Fibroblast of lung (primary cell): ENCODE data around the gene LRMDA. TPM values are rescaled to one million over a fixed set of nuclear protein-coding genes. Genes with fewer than 3 reads are reported as not detected.

Experiments
- DNase-seq, 2 donors: peaks; one replicate each; pipeline versions ENCODE4 v3.0.0 to v3.0.0-alpha.2; 2010; ENCODE audit warnings: low read depth in 2 of 2
- H2AFZ ChIP-seq: 2 replicates; pipeline ENCODE4 v1.5.1; 2012; ENCODE audit warnings: low read length, control low read depth, inconsistent platforms
- H3K27ac ChIP-seq: 2 replicates; pipeline ENCODE4 v1.5.1; 2011; ENCODE audit warnings: low read length, control low read depth; ENCODE audit not compliant: insufficient read depth
- H3K27me3 ChIP-seq: 2 replicates; pipeline ENCODE4 v1.5.1; 2011; ENCODE audit warnings: mild to moderate bottlenecking, low read length; ENCODE audit not compliant: control insufficient read depth, insufficient read depth
- H3K36me3 ChIP-seq: 2 replicates; pipeline ENCODE4 v1.5.1; 2011; ENCODE audit warnings: low read length; ENCODE audit not compliant: control insufficient read depth, insufficient read depth
- H3K4me1 ChIP-seq: 2 replicates; pipeline ENCODE4 v1.5.1; 2011; ENCODE audit warnings: low read length; ENCODE audit not compliant: control insufficient read depth, insufficient read depth; ENCODE audit errors: extremely low read depth
- H3K4me2 ChIP-seq: 2 replicates; pipeline ENCODE4 v1.5.1; 2011; ENCODE audit warnings: low read length, control low read depth; ENCODE audit not compliant: insufficient read depth; ENCODE audit errors: extremely low read depth
- H3K4me3 ChIP-seq, 4 experiments: fragments of 200-600 bp in 1 of 4; sonication (generic) in 1 of 4; replicated peaks in 1 of 4; 2 replicates each; pipeline ENCODE4 v1.5.1; 2011 to 2016; ENCODE audit warnings: low read length in 4 of 4, low read depth in 3 of 4, mild to moderate bottlenecking in 3 of 4, control low read depth in 2 of 4, inconsistent platforms in 1 of 4, mixed read lengths in 1 of 4; ENCODE audit not compliant: insufficient read depth in 1 of 4; ENCODE audit errors: control extremely low read depth in 1 of 4
- H3K79me2 ChIP-seq: 2 replicates; pipeline ENCODE4 v1.5.1; 2012; ENCODE audit warnings: mild to moderate bottlenecking, low read length, inconsistent platforms; ENCODE audit not compliant: control insufficient read depth, insufficient read depth
- H3K9ac ChIP-seq: 2 replicates; pipeline ENCODE4 v1.5.1; 2011; ENCODE audit warnings: mild to moderate bottlenecking, low read length, control low read depth; ENCODE audit not compliant: insufficient read depth
- H3K9me3 ChIP-seq: 2 replicates; pipeline ENCODE4 v1.5.1; 2012; ENCODE audit warnings: low read depth, low read length; ENCODE audit not compliant: control insufficient read depth, insufficient read depth
- H4K20me1 ChIP-seq: 2 replicates; pipeline ENCODE4 v1.5.1; 2011; ENCODE audit warnings: low read length; ENCODE audit not compliant: control insufficient read depth, insufficient read depth; ENCODE audit errors: extremely low read depth
- EZH2 ChIP-seq: IDR thresholded peaks from 2 replicates; pipeline ENCODE4 v1.5.1; 2012; ENCODE audit warnings: low read length, control low read depth, mild to moderate bottlenecking; ENCODE audit errors: missing control alignments
- polyA plus RNA-seq, 2 donors: library from polyadenylated mRNA; depleted of rRNA in 1 of 2; stranded (reverse) in 1 of 2; unstranded in 1 of 2; fragments of >200 nt; gene quantifications; 2 replicates each; pipeline ENCODE4 v1.2.1, GENCODE V29; 2011 to 2012; ENCODE audit warnings: missing spikeins in 1 of 2
- total RNA-seq: library from RNA; depleted of rRNA; stranded (reverse); fragments of >200 nt; gene quantifications from 2 replicates; pipeline ENCODE4 v1.2.1, GENCODE V29; 2014
- TF ChIP-seq, protein P1 (sequence below), 2 donors: IDR thresholded peaks in 1 of 2; conservative IDR thresholded peaks in 1 of 2; 1 replicate in 1 of 2; 2 replicates in 1 of 2; pipeline ENCODE4 v1.5.1; 2011 to 2012; ENCODE audit warnings: low read length in 2 of 2, control low read depth in 1 of 2, inconsistent platforms in 1 of 2, low read depth in 1 of 2, mild to moderate bottlenecking in 1 of 2

The LRMDA gene
- total and polyA plus RNA-seq, 2 donors (not counting 1 experiment from before 2014, with no cell fraction given) = 1.7 to 2.0 TPM

- Histone ChIP-seq H3K36me3 (no peaks in the 10 kb centered on the region), H3K27me3 (peaks cover 4% of the 10 kb centered on the region), H3K4me3 (no peak overlapping the region), H2AFZ (no peak overlapping the region), H3K9me3 (no peaks in the 10 kb centered on the region), H3K9ac (no peak overlapping the region), H3K27ac (no peak overlapping the region), H3K4me1 (no peaks in the 10 kb centered on the region), H4K20me1 (no peaks in the 10 kb centered on the region), H3K79me2 (no peaks in the 10 kb centered on the region), H3K4me2 (no peak overlapping the region)
- TF ChIP-seq EZH2 = no peak
- TF ChIP-seq, protein P1, sequence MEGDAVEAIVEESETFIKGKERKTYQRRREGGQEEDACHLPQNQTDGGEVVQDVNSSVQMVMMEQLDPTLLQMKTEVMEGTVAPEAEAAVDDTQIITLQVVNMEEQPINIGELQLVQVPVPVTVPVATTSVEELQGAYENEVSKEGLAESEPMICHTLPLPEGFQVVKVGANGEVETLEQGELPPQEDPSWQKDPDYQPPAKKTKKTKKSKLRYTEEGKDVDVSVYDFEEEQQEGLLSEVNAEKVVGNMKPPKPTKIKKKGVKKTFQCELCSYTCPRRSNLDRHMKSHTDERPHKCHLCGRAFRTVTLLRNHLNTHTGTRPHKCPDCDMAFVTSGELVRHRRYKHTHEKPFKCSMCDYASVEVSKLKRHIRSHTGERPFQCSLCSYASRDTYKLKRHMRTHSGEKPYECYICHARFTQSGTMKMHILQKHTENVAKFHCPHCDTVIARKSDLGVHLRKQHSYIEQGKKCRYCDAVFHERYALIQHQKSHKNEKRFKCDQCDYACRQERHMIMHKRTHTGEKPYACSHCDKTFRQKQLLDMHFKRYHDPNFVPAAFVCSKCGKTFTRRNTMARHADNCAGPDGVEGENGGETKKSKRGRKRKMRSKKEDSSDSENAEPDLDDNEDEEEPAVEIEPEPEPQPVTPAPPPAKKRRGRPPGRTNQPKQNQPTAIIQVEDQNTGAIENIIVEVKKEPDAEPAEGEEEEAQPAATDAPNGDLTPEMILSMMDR (conservative IDR thresholded peaks at IDR 0.05 in 1 of 2, IDR thresholded peaks at IDR 0.05 in 1 of 2; ENCODE audit: low read depth in 1 of 2, low read length in 2 of 2) = no peak
- peak; percentile 47 to 77 for DNase-seq
Measured at GRCh38 chr10:75654171-75654771, 222.8 kb downstream of the LRMDA start.

DNA sequence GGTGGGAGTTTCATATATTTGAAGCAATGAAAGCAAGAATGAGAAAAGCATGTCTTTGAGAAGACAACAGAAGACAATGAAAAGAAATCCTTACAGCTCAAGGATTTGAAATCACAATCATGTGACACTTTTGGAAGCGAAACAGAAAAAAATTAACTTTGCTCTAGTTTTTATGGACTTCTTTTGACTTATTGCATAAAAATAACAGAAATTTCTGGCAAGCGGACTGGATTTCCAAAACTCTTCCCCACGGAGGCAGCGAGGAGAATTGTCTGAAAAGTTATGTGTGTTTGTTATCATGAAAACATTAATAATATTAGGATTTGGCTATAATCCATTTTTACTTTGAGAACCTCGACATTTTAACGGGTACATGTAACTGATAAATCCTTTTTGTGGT is 223.3 kb downstream of the LRMDA start:
- Histone ChIP-seq H3K4me1 (no peaks in the 10 kb centered on the region), H3K36me3 (no peaks in the 10 kb centered on the region), H3K27me3 (peaks cover 4% of the 10 kb centered on the region), H4K20me1 (no peaks in the 10 kb centered on the region), H2AFZ (no peak overlapping the region), H3K9ac (no peak overlapping the region), H3K4me2 (no peak overlapping the region), H3K79me2 (no peaks in the 10 kb centered on the region), H3K27ac (no peak overlapping the region), H3K4me3 (no peak overlapping the region), H3K9me3 (no peaks in the 10 kb centered on the region)
- TF ChIP-seq EZH2 = no peak
- TF ChIP-seq, protein P1 (conservative IDR thresholded peaks at IDR 0.05 in 1 of 2, IDR thresholded peaks at IDR 0.05 in 1 of 2; ENCODE audit: low read depth in 1 of 2, low read length in 2 of 2) = no peak
- DNase-seq = peak in 1 of 2 donors; percentile 55

DNA sequence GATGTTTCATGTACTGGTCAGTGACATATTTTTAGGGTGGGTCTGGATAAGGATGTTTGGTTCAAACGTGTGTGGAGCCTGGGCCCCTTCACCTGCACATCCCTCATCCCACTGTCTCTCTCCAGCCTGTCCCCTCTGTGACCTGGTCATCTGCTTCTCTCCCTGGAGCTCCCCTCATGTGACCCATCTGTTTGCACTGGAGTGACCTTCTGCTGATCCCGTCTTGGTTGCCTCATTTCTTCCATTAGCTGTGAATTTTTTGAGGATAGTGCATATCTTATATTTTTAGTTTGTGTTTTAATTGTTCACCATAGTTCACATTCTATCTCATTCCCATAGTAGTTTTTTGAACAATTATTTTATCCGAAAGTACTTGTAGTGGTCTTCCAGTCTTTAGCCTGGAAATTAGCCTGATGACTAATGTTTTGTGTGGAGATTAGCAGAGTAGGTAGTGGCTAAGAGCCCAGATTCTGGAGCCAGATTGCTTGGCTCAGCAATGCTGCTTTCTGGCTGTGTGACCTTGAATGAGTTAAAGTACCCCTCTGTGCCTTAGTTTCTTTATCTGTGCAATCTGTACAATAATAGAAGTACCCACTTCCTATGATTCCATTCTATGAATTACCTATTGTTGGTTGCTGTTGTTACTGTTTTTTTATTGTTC is 224.5 kb downstream of the LRMDA start:
- TF ChIP-seq, protein P1 (conservative IDR thresholded peaks at IDR 0.05 in 1 of 2, IDR thresholded peaks at IDR 0.05 in 1 of 2; ENCODE audit: low read depth in 1 of 2, low read length in 2 of 2) = no peak
- TF ChIP-seq EZH2 = no peak
- H2AFZ ChIP-seq = no peak overlapping the region
- no peaks in the 10 kb centered on the region for H3K36me3 ChIP-seq
- H3K4me2 ChIP-seq = no peak overlapping the region
- no peaks in the 10 kb centered on the region for H3K4me1 ChIP-seq
- no peak overlapping the region for H3K4me3 ChIP-seq
- H3K27ac ChIP-seq = no peak overlapping the region
- peak; percentile 85 to 89 for DNase-seq
- no peak overlapping the region for H3K9ac ChIP-seq
- H4K20me1 ChIP-seq = no peaks in the 10 kb centered on the region
- no peaks in the 10 kb centered on the region for H3K79me2 ChIP-seq
- no peaks in the 10 kb centered on the region for H3K9me3 ChIP-seq
- H3K27me3 ChIP-seq = peaks cover 6% of the 10 kb centered on the region
